Measurements from ENCODE around the gene ETV6. TPM values are rescaled to one million over a fixed set of nuclear protein-coding genes. Genes with fewer than 3 reads are reported as not detected.

ETV6 gene
- total RNA-seq, 1 donor from 2014 or later: 42.0 TPM

DNA sequence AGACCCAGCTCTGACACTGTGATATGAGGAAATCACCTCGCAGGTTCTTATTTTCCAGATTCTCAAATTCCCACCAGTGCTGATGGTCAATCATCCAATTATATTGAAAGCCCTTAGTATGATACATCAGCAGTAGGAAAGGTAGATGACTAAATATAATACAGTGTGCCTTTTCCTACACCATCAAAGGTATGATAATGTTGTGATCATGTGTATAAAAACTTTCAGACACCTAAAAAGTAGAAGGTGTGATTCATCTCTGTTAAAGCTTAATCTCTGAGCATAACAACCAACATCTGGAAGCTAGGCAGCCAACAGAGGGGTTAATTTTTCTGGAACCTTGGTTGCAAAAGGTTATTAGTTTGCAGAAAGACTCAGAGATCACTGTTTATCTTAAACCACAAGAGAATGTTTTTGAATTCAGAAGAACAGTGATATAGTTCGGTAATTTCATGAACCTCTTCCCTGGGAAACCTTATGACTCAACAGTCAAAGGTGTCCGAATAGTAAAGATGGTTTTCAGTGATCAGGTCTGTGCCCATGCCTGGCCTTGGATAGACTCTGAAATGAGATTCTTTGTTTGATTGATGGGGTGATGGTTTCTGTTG lies 122.5 kb downstream of the ETV6 start:
- DNase-seq (ENCODE audit: low spot score): no peak

DNA sequence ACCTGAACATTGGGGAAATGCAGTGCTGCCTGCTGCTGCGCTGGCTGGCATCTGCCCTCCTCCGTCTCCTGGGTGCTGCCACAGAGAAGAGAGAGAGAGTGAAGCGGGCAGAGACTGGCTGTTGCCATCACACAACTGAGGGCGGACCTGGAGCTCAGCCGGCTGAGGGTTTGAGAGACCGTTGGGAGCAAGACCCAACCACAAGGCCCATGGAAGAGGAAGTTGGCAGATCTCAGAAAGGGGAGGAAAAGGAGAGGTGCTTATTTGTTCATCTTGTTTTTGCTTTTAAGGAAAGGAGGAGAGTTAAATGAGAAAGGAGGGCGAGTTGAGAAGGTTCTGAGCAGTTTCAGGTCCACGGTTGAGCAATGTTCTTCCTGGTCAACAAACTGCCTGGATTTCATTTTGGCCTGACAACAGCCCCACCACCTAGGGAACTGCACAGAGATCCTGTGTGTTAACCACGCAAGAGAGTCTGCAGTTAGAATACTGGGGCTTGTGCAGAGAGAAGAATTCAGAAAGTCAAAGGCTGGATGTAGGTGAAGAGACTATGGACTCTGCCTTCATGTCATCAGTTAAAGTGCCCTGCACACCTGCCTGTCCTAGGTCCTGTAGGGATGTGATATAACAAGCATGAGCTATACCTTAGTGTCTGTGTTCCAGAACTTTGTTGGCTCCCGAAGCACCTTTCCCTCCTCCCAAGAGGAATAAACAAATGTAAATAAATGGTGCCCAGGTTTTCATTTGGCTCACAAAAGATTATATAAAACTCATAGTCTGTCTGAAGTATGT lies 124.6 kb downstream of the ETV6 start:
- DNase-seq (ENCODE audit: low spot score): no peak

DNA sequence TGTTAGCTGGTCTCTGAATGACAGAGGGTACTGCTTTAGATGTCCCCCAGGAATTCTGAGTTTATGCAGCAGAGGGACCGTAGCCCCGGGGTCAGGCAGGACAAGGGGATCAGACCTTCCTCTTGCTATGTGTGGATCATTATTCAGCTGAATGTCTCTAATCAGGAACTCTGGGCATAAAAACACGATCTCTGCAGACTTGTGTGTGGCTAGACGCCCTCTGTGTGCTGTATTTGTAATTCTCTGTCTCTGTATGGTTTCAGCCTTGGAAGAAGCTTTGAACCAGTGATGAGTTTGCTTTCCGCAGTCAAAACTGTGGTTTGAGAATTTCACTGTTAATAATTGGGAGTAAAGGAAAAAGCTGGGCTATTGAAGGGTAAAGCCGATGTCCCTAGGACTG lies 125.3 kb downstream of the ETV6 start:
- DNase-seq (ENCODE audit: low spot score): no peak

DNA sequence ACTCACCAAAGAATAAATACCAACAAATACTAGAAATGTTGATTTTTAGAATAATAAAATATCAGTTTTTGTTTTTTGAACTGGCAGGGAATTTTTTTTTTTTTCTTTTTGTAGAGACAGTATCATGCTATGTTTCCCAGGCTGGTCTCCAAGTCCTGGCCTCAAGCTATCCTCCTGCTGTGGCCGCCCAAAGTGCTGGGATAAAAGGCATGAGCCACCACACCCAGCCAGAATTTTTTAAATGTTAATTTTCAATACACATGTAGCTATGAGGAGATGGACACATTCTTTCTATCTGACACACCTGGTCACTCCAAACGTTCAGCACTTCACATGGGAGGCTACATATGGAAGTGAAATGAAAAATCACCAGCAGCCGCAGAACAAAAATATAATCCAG lies 126.8 kb downstream of the ETV6 start:
- DNase-seq (ENCODE audit: low spot score): no peak

DNA sequence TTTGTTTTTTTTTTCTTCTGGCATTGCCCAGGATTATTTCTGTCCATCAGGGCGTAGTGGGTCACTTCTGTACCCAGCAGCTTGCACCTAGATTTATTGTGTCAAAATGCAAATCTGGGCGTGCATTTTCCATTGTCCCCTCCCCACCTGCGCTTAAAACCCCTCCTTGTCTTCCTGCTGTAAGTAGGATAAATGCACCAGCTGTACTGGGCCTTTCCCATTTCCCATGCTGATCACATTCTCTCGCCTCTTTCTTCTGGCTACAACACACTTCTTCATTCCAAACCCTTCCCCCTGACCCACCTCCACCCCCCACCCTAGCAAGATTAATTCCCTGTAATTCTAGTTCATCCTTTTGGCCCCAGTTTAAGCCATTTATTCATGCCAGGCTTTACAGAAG lies 128.0 kb downstream of the ETV6 start:
- no peak for DNase-seq (ENCODE audit: low spot score)

DNA sequence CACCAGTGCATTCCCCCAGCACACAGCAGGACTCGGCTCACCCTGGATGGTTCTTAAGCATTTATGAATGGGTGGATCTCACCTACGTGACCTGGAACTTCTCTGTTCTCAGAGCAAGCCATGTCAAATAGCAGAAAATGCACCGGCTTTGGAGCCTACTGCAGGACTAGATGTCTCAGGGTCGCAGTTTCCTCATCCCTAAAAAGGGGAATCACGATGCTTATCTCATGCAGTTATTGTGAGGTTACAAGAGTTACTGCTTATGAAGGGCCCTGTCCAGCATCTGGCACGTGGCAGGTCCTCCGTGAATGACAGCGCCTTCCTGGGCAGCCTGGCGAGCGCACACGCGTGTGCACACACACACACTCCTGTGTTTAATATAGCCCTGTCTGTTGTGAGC lies 128.5 kb downstream of the ETV6 start:
- no peak for DNase-seq (ENCODE audit: low spot score)

DNA sequence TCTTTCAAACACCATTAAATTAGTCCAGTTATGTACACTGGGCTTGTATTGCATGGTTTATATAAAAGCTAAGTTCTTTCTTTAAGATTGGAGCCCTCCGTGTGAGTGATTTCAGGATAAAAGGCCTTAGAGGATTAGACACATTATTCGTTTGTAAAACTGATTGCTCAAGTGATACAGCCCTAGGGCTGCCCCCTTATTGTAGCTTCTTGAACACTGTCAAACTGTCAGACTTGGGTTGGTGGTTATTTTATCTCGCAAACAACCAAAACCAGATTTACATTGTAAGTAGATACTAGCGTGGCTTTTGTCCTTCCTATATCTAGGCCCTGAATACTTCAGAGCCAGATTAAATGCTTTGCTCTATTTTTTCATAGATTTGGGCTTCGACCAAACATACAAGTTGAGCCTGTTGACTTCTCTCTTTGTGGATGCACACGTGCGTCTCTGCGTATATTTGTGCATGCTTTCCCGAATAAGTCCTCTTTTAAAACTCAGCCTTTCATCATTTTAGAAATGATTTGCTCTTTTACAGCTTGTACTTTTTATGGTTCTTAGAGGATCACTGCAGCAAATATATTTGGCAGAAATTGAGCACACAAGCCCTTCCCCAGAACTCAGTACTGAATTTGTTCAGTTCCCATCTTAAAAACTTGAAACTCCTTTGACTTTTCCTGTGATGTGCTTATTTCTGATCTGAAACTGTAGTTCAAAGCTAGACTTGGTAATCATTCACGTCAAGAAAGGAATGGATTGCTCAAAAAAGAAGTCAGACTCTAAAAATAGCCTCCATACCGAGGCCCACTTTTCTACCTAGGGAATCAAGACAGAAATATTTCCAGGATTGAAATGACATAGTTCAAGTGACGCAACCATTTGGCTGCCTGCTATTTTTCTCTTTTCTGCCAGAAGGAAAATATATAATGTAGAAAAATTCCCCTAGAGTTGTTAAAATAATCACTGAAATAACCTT lies 129.5 kb downstream of the ETV6 start:
- no peak for DNase-seq (ENCODE audit: low spot score)

DNA sequence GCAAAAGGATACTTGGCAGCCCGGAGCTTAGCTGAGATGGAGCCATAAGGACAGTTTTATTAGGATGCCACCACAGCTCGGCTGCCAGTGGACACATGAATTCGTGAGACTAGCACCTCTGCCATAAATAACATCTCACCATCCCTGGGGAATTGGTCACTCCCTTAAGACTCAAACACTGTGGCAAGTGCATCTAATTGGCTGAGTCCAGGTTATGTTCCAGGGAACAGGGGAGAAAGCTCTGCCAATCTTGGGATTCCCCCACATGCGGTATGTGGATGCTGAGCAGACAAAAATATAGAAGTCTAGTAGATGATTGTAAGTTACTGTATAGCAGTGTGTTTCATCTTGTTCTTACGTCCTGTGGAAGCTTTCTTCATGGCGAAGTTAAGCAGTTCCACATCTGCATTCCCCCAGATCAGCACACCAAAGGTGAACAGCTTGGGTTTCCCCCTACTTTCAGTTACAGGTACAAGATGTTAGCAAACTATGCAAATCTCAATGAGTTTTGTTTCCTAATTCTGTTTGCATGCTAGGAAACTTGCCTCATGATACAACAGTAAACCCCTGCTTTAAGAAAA lies 131.1 kb downstream of the ETV6 start:
- DNase-seq (ENCODE audit: low spot score): no peak

DNA sequence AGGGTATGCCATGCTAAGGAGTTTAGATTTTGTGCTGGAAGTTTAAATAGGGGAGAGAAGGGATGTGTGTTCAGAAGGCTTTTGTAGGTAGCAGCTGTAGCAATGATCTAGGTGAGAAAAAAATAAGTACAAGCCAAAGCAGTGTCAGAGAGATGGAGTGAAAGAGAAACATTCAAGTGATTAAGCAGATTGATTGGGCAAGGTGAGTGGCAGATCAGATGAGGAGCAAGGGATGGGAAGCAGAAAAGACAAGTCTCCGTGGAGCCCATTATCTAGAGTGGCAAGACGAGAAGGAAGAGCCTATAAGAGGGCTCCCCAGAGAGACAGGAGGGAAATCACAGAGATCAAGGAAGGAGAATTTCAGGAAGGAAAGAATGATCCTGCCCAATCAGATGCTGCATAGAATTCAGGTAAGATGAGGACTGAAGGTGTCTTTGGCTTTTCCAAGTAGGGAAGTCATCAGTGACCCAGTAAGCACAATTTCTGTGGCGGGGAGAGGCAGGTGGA lies 133.5 kb downstream of the ETV6 start:
- DNase-seq (ENCODE audit: low spot score): no peak

DNA sequence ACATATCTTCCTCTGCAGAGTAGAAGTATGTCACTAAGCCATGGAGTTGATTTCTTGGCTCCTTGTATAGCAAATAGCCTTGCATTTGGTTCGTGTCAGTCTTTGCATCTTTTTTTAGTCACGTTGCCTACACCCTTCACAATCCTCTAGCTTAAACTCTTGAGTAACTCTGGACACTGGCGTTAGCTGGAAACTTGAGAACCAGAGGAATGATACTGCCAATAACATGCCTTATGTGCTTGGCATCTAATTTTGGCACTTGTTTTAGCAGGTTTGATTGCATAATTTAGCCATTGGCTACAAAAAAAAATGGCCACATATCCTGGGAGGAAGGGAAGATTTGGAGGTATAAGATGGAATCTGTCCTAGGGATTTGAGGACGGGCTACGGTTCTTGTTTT lies 136.2 kb downstream of the ETV6 start:
- no peak for DNase-seq (ENCODE audit: low spot score)

DNA sequence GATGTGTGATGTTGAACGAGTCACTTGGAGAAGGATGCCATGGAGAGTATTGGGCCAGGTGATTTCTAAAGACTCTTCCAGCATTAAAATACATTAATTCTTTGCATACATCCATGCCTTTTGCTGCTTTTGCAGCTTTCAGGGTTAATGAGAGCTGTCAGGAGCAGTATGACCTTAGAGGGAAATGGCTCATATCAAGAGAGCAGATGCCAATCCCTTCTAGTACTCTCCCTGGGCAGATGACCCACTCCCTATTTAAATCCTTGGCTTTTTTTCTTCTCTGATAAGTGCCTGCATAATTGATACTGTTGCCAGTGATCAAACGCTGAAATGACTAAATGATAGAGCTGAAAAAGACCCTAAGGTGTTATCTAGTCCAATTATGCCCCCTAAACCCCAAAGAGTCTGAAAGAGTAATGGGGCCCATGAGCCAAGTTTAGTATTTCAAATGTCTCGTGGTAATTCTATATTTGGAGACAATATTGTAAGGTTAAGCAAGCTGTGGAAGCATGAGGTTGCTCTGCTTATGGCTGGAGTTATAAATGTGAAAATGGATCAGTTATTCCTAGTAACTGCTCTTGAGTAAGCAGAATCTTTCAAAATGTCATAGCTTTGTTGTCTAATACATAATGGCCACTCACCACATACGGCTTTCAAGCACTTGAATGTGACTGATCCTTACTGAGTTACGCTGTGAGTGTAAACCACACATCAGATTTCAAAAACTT lies 137.3 kb downstream of the ETV6 start:
- DNase-seq (ENCODE audit: low spot score): no peak

DNA sequence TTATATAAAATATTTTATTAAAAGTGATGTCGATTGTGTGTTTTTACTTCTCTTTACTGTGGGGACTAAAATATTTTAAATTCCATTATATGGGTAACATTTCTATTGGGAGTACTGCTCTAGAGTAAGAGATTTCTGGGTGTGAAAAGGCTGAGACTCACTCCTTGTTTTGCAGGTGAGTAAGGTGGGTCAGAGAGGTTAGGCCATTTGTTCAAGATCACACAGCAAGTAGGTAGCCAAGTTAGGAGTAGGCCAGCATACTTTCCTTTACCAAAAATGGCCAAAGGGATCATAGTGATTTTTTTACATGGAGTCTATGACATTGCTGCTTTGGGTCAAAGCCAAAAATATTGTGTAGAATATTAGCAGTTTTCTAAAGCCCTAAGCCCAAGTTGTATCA lies 138.0 kb downstream of the ETV6 start:
- DNase-seq (ENCODE audit: low spot score): no peak

DNA sequence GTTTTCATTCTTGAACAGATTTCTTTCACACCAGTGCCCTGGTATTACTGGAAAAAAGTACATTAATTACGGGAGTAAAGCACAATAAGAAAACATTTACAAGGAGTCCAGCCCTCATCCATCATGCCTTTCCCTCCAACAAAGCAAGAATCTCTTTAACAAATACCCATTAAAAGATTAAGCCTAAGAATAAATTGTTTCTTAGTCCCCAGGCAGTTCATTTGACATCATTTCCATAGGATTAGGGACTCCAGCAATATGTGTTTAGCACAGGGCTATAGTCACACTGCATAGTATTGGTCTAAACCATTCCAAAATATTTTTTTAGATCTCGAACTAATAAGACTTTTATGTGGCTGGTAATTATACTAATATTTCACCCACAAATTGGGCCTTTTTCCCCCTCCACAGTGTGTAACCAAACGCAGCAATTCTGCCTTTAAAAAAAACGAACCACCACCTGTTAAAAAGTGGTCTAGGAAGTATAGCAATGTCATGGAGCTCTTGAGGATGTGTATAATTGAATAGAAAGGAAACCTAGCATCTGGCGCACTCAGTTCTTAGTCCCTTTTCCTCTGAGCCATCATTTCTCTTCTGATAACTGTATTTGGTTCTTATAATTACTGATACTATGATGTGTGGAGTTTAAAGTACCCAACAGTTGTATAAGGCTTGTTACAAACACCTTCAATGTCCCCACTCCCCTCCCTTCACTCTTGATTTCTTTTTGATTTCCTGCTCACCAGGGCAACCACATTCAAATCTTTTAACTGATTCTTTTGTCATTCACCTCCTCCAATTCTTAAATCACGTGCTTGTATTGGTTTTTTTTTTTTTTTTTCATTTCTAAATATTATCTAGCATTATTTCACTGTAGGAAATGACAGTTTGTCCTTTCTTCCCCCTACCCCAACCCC lies 138.7 kb downstream of the ETV6 start:
- DNase-seq (ENCODE audit: low spot score): no peak

DNA sequence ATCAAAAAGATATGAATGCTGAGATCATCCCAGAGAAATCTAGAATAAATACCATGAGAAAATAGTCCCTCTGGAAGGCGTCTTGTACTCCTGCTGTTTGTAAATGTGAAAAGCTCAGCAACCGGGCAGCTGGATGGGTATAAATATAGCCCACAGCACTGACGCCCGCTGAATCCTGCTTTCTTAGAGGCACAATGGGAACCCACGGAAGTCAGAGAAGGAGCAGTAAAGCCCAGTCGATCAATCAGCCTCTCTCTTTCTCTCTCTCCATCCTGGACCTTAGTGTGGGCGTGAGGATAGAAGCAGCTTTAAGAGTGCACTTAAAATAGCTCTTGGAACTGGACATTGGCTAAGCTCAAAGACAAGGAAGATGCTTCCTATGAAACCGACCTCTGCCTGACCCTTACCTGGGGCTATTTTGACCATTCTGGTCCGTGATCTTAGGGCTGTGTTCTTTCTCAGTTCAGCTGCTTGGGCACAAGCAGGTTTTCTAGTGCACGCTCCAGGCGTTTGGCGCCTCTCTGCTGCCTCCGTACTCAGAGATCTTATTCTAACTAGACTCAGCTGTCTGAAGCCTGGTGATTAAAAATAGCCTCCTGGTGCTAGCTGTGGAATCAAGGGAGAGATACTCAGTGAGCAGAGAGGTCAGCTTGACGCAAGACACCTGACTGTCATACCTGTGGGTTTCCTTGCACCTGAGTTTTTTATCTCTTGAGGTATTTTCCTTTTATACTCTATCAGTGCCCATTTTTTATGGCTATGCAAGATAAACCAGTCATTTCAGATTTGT lies 144.6 kb downstream of the ETV6 start:
- no peak for DNase-seq (ENCODE audit: low spot score)

DNA sequence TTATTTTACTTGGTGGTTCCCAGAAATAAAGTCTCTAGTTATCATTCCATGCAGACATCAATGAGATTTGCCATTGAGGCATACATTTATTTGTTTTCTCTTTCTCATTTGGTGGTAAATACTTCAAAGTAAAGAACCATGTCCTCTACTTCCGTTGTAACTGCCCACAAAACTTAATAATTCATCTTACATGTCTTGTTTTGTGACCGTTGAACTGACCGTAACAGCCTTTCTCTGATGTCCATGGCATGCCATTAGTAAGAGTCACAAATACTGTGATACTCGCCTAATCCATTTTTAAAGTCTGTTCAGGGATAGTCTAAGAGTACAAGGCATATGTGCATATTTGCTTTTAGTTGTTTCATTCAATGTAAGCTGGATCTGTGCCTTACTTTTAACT lies 145.3 kb downstream of the ETV6 start:
- no peak for DNase-seq (ENCODE audit: low spot score)

DNA sequence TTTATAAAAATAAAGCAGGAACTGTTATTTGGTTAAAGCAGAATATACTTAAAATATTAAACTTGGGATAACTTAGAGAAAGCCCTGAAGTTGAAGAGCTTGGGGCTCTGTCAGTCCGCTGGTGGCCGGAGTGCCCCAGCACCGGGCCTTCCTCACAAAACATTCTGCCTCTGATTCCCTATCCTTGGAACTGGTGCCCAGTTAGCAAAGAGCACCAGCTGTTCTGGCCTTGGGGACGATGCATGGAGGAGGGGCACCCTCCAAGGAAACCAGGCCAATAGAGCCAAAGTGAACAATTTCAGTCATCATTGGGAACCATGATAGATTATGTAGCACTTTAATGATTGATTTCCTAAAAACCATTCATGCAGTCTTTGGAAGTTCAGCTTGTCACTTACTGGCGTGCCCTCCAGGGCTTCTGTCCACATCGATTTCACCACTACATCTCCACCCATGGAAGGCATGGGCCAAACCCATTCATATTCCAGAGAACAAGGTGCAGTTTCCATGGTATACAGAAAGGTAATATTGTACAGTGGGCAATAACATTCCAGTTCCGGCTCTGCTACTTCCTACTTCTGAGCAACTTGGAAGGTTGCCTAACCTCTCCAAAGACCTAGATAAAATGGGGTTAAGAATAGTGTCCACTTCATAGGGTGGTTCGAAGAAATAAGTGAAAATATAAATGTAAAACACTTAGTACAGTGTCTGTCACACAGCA lies 145.9 kb downstream of the ETV6 start:
- DNase-seq (ENCODE audit: low spot score): no peak

DNA sequence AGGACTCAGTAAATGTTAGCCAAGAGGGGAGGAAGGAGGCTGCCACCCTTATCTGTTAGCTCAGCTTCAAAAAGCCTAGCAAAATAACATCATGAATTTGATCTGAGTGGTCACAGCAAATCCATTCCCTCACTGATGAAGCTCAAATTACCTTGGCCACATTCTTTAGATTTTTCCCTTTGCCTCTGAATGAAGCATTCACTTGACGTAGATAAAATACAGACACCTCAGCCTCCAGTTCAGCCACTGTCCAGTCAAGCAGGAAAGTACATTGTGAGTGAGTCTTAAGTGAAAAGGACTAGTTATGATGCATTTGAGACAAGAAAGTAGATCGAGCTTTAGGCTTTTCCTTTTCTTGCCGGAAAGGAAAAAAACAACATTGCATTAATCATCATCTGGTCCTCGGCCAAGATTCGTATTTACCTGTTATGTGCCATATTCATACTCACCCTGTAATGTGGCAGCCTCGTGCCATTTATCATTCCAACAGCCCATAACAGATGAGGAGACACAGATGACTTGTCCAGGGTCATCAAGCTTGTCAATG lies 146.5 kb downstream of the ETV6 start:
- no peak for DNase-seq (ENCODE audit: low spot score)

All from mesenteric fat pad (tissue), 1 donor.